ENCODE data around the gene TPSB2. TPM values are rescaled to one million over a fixed set of nuclear protein-coding genes. Genes with fewer than 3 reads are reported as not detected.

The TPSB2 gene
- total and polyA plus RNA-seq, 9 of the 15 experiments (the other 6 are each of a cell fraction or from before 2014, with no cell fraction given) = 0.18 TPM; not detected in 8

GRCh38 chr16:1259760-1260068 lies 29.7 kb upstream of the TPSB2 start:
- 3% methylated on average over 8 of the region's 11 CpGs for WGBS (ENCODE audit: insufficient coverage, low coverage, missing lambda C conversion rate)
- Histone ChIP-seq H2AFZ (ENCODE audit: low read depth, low read length) (no peak overlapping the region), H3K9me1 (ENCODE audit: control insufficient read depth, insufficient read depth, low read length) (peaks cover 3% of the 10 kb centered on the region), H3K4me1 (replicated peaks in 1 of 2; ENCODE audit: control insufficient read depth in 2 of 2, insufficient read depth in 2 of 2, low read length in 2 of 2) (peaks cover 0 to 60% of the 10 kb centered on the region in 2 experiments; a peak in 2 of 5 replicates), H3K27me3 (ENCODE audit: control insufficient read depth in 2 of 2, insufficient read depth in 2 of 2, low read length in 2 of 2) (peaks cover 20 to 59% of the 10 kb centered on the region in 2 experiments; a peak in 4 of 5 replicates), H3K9ac (ENCODE audit: insufficient read depth in 1 of 2, low read depth in 2 of 2, low read length in 2 of 2) (no peak overlapping the region; a peak in 1 of 4 replicates), H3K4me3 (no peak overlapping the region), H3K27ac (ENCODE audit: extremely low read depth, low read depth, low read length) (no peak overlapping the region), H4K20me1 (replicated peaks; ENCODE audit: control insufficient read depth, insufficient read depth, low read length) (peaks cover 9% of the 10 kb centered on the region; the same call in 1 of the 2 replicates), H3K36me3 (ENCODE audit: control insufficient read depth, insufficient read depth, low read length) (no peaks in the 10 kb centered on the region), H3K79me2 (ENCODE audit: control insufficient read depth, insufficient read depth, low read length) (no peaks in the 10 kb centered on the region), H3K9me3 (replicated peaks; ENCODE audit: control insufficient read depth, insufficient read depth, low read depth, low read length) (peaks cover 5% of the 10 kb centered on the region; the same call in 1 of the 2 replicates), H3K4me2 (ENCODE audit: insufficient read depth, low read length) (no peak overlapping the region)
- POLR2A ChIA-PET = no interaction called here
- DNase-seq (ENCODE audit: extremely low read depth in 1 of 4, low spot score in 3 of 4) = peak in 1 of 4 experiments; percentile 13
- intact Hi-C loops (cut with micrococcal nuclease) = no loop called here
- ATAC-seq = no peak
- TF ChIP-seq RFX5 (IDR thresholded peaks at IDR 0.05; ENCODE audit: low read depth, low read length) (no peak), ARHGAP35 (IDR thresholded peaks at IDR 0.05; ENCODE audit: partially characterized antibody) (no peak), THAP7 (CRISPR knock-in tag; IDR thresholded peaks at IDR 0.05) (no peak), THRAP3 (IDR thresholded peaks at IDR 0.05; ENCODE audit: borderline replicate concordance) (no peak)
- TF ChIP-seq, protein P1, sequence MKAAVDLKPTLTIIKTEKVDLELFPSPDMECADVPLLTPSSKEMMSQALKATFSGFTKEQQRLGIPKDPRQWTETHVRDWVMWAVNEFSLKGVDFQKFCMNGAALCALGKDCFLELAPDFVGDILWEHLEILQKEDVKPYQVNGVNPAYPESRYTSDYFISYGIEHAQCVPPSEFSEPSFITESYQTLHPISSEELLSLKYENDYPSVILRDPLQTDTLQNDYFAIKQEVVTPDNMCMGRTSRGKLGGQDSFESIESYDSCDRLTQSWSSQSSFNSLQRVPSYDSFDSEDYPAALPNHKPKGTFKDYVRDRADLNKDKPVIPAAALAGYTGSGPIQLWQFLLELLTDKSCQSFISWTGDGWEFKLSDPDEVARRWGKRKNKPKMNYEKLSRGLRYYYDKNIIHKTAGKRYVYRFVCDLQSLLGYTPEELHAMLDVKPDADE (conservative IDR thresholded peaks at IDR 0.05; ENCODE audit: control insufficient read depth, low read depth, low read length) = no peak
- in situ Hi-C loops (cut with MboI) = no loop called here
- no peak for FAIRE-seq
- BruUV-seq (replicated peaks) = no TSS peak
- CTCF ChIA-PET (ENCODE audit: low intra/inter-chr PET ratio) = no interaction called here

All from K562 (cell line).